Right lobe of liver (tissue), 6 donors: Measurements from ENCODE around the gene FCGR3A. TPM values are rescaled to one million over a fixed set of nuclear protein-coding genes. Genes with fewer than 3 reads are reported as not detected.
"Not testable (repeated sequence)": the region's sequence is repeated elsewhere in the genome, so short reads cannot be mapped to it uniquely, and the experiment has no call there.

Source experiments
- ATAC-seq, 4 donors: fragments of 200-7000 bp; cut with Tn5 transposase; one replicate each; pipeline ENCODE4 v1.9.1; 2020; ENCODE audit warnings: mild to moderate bottlenecking in 4 of 4, moderate library complexity in 4 of 4
- DNase-seq, 3 donors: peaks; one replicate each; pipeline ENCODE4 v3.0.0-alpha.2; 2020
- H3K27ac ChIP-seq, 3 donors: fragments of 200-600 bp; one replicate each; pipeline ENCODE4 v1.8.0; 2022
- H3K27me3 ChIP-seq, 2 donors: fragments of 200-600 bp; one replicate each; pipeline ENCODE4 v1.8.0; 2022
- H3K36me3 ChIP-seq, 4 donors: fragments of 200-600 bp; sonication (generic) in 1 of 4; one replicate each; pipeline versions ENCODE4 v1.5.1 to v1.8.0; 2017 to 2022; ENCODE audit warnings: control low read depth in 1 of 4
- H3K4me1 ChIP-seq, 4 donors: fragments of 200-600 bp; sonication (generic) in 1 of 4; one replicate each; pipeline versions ENCODE4 v1.5.1 to v1.8.0; 2017 to 2022; ENCODE audit warnings: control low read depth in 1 of 4
- H3K4me3 ChIP-seq, 3 donors: fragments of 200-600 bp; one replicate each; pipeline ENCODE4 v1.8.0; 2022
- H3K9me3 ChIP-seq, 4 donors: fragments of 200-600 bp; sonication (generic) in 1 of 4; one replicate each; pipeline versions ENCODE4 v1.5.1 to v1.8.0; 2017 to 2022; ENCODE audit warnings: control low read depth in 1 of 4
- POLR2A ChIP-seq: fragments of 450-650 bp; IDR thresholded peaks from one replicate; pipeline ENCODE4 v1.6.1; 2017; ENCODE audit warnings: antibody characterized with exemption, mild to moderate bottlenecking
- WGBS: methylation state at CpG from one replicate; pipeline ENCODE4 v1.1.6; 2018; ENCODE audit warnings: low coverage, low lambda C conversion rate; ENCODE audit not compliant: insufficient coverage; ENCODE audit errors: missing lambda C conversion rate; 5-methylcytosine and 5-hydroxymethylcytosine counted together
- intact Hi-C, 2 donors: fragments of 100-400 bp; cut with DNase I; formaldehyde crosslinking; loops; one replicate each; pipeline versions ENCODE4 v1.11.2 to v1.14.1; 2022
- long read RNA-seq: library from polyadenylated mRNA; unstranded; transcript quantifications from one replicate; pipeline ENCODE4 v2.0.0, GENCODE V29; 2019
- total RNA-seq, 6 experiments: library from RNA; depleted of rRNA in 2 of 6; stranded (reverse); fragments of >200 nt in 2 of 6; fragmentation: NEBNext Ultra II Directional in 3 of 6; extraction: Animal tissue kit (Norgen Biotek cat#: 25700) in 3 of 6; gene quantifications; one replicate each; pipeline versions ENCODE4 v1.1.0 to v1.2.4, GENCODE V29; 2016 to 2023
- TF ChIP-seq, protein P1 (sequence below), 4 donors: fragments of 200-600 bp in 3 of 4; fragments of 450-650 bp in 1 of 4; IDR thresholded peaks; one replicate each; pipeline versions ENCODE4 v1.5.1 to v1.8.0; 2016 to 2022; ENCODE audit warnings: antibody characterized with exemption in 4 of 4, mild to moderate bottlenecking in 2 of 4
- donor health status: DM: no; HTN: yes; CAD: no.
- donor health status: DM: no; HTN: no; CAD: no.
- donor health status: DM: no; HTN: no; CAD: no.
- donor health status: DM: no; HTN: yes; CAD: no.
- donor health status: DM: no; HTN: yes; CAD: no.

Gene FCGR3A
- total RNA-seq: 100 to 1,000 TPM in 1 of 6 experiments, 10 to 100 TPM in 5; 17.6 to 127 (median 31.2) TPM
- long read RNA-seq, transcript FCGR3A-202 (5 exons, 2,385 nt): major isoform, 7 of 12 reads
- long read RNA-seq, partial matches to known transcripts: 3 of 12 reads
- long read RNA-seq, other reads (novel, unspliced or antisense): 1 of 12 reads

DNA sequence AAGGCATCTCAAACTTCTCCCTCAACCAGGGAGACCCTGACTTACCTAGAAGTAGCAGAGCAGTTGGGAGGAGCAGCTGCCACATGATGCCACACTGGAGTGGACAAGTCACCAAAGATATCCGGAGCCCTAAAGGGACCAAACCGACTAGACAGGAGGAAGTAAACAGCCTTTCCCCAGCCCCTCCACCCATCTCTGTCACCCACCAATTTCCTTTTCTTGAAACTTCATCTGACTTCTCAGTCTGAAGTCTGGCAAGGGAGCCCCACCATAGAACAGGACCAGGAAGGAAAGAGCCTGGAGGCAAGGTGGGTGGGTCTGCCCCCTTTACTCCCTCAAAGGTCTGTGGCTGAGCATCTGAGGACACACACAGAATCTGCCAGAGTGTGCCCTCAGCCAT, at the start of gene FCGR3A:
TSS of gene FCGR3A (minus strand) at position 167 of the 400 bp plus-strand sequence. CDS start at position 85, 82 bp downstream.
- ATAC-seq: peak; percentile 6 to 32 (median 12)
- intact Hi-C loops: no loop called here

DNA sequence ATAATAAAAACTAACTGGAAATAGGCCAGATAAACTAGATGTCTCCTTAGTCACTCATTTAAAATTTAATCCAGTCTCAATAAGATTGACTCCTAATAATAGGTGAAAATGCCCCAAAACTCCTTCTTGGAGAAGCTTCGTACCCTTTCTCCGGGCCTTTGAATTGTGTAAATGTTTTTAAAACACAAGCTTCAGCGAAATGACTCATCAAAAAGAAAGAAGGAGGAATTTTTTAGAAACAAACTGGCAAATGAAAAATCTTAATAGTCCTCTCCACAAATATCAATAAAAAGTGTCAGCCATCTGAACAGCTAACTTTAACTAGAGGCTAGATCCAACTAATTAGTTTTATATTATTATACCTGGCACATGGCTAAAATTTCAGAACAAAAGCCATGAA, 47.5 kb upstream of the FCGR3A start:
- intact Hi-C loops, H3K4me1 ChIP-seq, ATAC-seq, DNase-seq, H3K27me3 ChIP-seq, H3K36me3 ChIP-seq, H3K9me3 ChIP-seq, H3K27ac ChIP-seq, H3K4me3 ChIP-seq: not testable (repeated sequence)
- 73% methylated on average over 3 of the region's 3 CpGs for WGBS

More for the DNA sequence above, at the start of gene FCGR3A:
- H3K4me1 ChIP-seq: peaks cover 0 to 3% (median 1%) of the 10 kb centered on the region in 4 donors
- H3K27ac ChIP-seq: peak within 1 kb of the TSS in 2 of 3 donors; percentile 29 to 38
- H3K27me3 ChIP-seq: no peaks in the 10 kb centered on the region
- no peaks in the 10 kb centered on the region for H3K36me3 ChIP-seq
- no peak for DNase-seq
- TF ChIP-seq POLR2A: no peak
- TF ChIP-seq, protein P1, sequence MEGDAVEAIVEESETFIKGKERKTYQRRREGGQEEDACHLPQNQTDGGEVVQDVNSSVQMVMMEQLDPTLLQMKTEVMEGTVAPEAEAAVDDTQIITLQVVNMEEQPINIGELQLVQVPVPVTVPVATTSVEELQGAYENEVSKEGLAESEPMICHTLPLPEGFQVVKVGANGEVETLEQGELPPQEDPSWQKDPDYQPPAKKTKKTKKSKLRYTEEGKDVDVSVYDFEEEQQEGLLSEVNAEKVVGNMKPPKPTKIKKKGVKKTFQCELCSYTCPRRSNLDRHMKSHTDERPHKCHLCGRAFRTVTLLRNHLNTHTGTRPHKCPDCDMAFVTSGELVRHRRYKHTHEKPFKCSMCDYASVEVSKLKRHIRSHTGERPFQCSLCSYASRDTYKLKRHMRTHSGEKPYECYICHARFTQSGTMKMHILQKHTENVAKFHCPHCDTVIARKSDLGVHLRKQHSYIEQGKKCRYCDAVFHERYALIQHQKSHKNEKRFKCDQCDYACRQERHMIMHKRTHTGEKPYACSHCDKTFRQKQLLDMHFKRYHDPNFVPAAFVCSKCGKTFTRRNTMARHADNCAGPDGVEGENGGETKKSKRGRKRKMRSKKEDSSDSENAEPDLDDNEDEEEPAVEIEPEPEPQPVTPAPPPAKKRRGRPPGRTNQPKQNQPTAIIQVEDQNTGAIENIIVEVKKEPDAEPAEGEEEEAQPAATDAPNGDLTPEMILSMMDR (IDR thresholded peaks at IDR 0.05): no peak
- no peaks in the 10 kb centered on the region for H3K9me3 ChIP-seq
- H3K4me3 ChIP-seq: peak within 1 kb of the TSS in 1 of 3 donors; percentile 13
- WGBS: 94% methylated on average over 2 of the region's 2 CpGs

DNA sequence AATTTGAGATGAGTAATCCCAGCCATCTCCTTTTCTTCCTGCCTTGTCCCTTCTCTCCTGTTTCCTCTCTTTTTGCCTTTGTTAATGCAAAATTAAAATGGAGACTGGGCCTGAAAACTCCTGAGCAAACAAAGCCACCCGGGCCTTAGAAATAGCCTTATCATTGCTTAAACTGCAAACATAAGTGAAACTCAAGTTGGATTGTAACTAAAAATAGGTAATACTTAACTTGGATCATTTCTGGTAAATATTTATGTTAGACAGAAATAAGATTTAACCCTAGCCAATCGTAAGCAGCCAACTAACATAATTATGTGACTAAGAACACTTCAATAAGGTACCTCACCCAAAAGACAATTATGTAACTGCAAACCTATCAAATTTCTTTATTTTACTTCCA, 46.0 kb upstream of the FCGR3A start:
- ATAC-seq: peak in 1 of 4 donors; percentile 8
- H3K4me3 ChIP-seq, H3K9me3 ChIP-seq, H3K4me1 ChIP-seq, DNase-seq, H3K27me3 ChIP-seq, intact Hi-C loops, H3K27ac ChIP-seq, H3K36me3 ChIP-seq: not testable (repeated sequence)
- WGBS: 17% methylated on average over 1 of the region's 2 CpGs

DNA sequence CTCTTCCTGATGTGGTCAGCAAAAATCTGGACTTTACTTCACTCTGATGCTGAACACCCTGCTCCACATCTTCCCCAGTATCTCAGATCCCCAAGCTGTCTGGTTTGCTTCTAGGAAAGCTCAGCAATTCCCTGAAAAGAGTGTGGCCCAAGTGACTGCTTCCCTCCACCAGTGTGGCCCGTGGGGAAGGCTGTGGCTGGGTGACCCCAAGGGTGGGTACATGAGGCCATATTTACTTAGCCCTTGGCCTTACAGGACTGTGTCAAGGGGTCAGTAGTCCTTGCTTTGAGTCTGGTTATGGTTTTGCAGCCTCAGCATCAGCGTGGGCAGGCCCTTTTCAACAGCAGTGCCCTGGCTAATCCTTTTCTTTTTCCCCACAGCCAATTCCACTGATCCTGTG, 45.6 kb upstream of the FCGR3A start:
- H3K27ac ChIP-seq, H3K9me3 ChIP-seq, DNase-seq, H3K4me1 ChIP-seq, H3K4me3 ChIP-seq, intact Hi-C loops, H3K27me3 ChIP-seq, H3K36me3 ChIP-seq: not testable (repeated sequence)
- 17% methylated on average over 1 of the region's 2 CpGs for WGBS
- peak in 3 of 4 donors; percentile 29 to 43 (median 32) for ATAC-seq

DNA sequence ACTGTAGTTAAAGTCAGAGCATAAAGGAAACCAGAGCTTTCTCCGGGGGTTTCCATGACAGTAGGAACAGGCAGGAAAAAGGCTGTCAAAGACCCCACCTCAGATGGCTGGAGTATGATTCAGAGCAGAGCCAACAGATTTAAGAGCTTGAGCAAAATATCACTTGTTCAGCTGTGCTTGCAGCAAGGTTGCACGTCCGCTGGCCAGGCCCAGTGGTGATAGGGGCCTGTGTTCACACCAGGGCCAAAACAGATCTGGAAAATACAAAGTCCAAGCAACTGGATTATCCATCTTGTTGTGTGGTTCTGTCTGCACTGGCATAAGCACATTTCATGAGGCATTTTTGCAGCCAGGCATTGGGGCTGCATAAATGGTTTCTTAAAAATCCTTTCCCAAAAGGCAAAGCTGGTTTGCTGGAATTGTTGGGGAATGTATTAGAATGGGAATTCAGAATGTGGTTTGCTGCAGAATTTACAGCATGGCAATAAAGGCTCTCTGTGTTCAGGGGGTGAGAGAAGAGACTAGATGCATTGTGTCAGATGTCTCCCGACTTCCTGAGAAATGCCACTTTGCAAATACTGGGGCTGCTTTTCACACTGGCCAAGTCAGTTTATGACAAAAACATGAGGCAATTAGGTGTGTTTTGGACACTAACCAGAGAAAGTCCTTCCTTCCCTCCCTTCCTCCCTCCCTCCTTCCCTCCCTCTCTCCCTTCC, 44.8 kb upstream of the FCGR3A start:
- H3K4me1 ChIP-seq, H3K4me3 ChIP-seq, H3K9me3 ChIP-seq, H3K27me3 ChIP-seq, H3K36me3 ChIP-seq, H3K27ac ChIP-seq, intact Hi-C loops: not testable (repeated sequence)
- peak in 2 of 4 donors; percentile 32 to 37 for ATAC-seq
- DNase-seq: peak in 1 of 3 donors; percentile 28
- WGBS: 33% methylated on average over 1 of the region's 4 CpGs

DNA sequence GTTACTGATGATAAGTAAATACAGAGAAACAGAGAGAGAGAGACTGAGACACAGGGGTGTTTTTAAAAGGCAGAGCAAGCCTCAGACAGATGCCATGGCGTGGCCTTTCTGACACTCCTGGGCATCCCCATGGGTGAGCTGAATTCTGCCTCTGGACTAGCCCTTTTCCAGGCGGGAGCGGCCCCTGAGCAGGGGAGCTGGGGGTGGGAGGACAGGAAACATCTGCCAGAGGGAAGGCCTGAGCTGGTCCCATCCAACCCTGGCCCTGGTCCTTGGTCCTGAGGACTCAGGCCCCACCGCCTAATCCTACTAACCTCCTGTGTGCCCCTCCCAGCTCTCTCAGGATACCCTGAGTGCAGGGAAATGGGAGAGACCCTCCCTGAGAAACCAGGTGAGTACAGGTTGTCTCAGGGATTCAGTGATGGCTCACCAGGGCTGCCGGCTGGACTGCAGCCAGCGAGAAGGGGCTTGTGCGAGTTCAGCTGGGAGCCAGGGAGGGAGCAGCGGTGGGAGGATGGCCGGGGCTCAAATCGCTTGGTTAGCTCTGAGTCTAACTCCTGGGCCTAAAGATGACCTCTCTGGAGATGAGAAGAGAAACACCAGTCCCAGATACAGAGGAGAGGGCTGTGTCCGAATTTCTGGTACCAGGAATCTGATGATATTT, 43.6 kb upstream of the FCGR3A start:
- H3K27ac ChIP-seq, intact Hi-C loops, H3K9me3 ChIP-seq, H3K4me1 ChIP-seq, H3K36me3 ChIP-seq, ATAC-seq, H3K4me3 ChIP-seq, H3K27me3 ChIP-seq: not testable (repeated sequence)
- peak in 1 of 3 donors; percentile 42 for DNase-seq
- 80% methylated on average over 1 of the region's 11 CpGs for WGBS

DNA sequence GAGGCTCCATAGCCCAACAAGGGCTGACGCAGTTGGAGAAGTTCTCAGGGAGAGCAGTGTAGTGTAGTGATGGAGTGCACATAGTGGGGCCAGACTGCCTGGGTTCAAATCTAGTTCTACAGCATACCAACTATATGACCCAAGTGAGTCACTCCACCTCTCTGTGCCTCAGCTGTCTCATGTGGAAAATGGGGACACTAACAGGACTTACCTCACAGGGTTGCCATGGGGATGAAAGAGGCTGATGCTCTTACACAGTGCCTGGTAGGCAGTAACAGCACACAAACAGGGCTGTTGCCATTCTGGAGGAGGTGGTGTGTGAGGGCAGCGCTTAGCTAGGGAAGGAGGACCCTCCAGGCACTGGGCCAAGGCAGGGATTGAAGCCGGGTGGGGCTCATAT, 43.0 kb upstream of the FCGR3A start:
- 75% methylated on average over 1 of the region's 3 CpGs for WGBS
- DNase-seq, H3K4me3 ChIP-seq, ATAC-seq, H3K9me3 ChIP-seq, H3K36me3 ChIP-seq, intact Hi-C loops, H3K27ac ChIP-seq, H3K4me1 ChIP-seq, H3K27me3 ChIP-seq: not testable (repeated sequence)

DNA sequence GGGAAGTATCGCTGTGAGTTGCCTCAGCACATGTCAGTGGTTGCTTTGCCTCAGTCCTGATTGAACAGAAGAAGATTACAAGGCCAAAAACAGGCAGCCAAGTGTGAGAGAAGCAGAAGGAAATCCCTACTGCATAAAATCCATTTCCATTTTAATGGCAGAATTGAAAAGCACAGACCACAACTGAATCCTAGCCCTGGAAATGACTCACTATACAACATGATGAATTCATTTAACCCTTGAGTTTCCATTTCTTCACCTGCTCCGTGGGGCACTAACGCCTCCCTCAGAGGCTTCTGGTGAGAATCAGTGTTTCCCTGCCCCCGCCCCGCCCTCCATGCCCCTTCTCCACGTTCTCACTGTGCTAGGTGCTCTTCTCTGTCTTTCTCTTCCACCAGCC, 40.3 kb upstream of the FCGR3A start:
- DNase-seq, ATAC-seq, H3K27me3 ChIP-seq, intact Hi-C loops, H3K27ac ChIP-seq, H3K4me3 ChIP-seq, H3K36me3 ChIP-seq, H3K4me1 ChIP-seq, H3K9me3 ChIP-seq: not testable (repeated sequence)
- 80% methylated on average over 1 of the region's 6 CpGs for WGBS

DNA sequence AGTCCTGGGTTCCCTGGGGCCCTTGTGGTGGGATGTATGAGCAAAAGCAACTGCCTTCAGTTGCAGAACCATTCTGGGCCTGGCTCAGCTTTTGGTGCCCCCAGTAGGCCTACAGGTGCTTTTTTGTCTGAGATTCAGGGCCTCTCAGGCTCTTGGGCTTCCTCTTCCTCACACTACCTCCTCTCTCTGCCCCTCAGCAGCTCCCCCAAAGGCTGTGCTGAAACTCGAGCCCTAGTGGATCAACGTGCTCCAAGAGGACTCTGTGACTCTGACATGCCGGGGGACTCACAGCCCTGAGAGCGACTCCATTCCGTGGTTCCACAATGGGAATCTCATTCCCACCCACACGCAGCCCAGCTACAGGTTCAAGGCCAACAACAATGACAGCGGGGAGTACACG, 39.7 kb upstream of the FCGR3A start:
- ATAC-seq, intact Hi-C loops, H3K4me3 ChIP-seq, H3K27ac ChIP-seq, H3K27me3 ChIP-seq, DNase-seq, H3K4me1 ChIP-seq, H3K9me3 ChIP-seq, H3K36me3 ChIP-seq: not testable (repeated sequence)
- 96% methylated on average over 4 of the region's 8 CpGs for WGBS

DNA sequence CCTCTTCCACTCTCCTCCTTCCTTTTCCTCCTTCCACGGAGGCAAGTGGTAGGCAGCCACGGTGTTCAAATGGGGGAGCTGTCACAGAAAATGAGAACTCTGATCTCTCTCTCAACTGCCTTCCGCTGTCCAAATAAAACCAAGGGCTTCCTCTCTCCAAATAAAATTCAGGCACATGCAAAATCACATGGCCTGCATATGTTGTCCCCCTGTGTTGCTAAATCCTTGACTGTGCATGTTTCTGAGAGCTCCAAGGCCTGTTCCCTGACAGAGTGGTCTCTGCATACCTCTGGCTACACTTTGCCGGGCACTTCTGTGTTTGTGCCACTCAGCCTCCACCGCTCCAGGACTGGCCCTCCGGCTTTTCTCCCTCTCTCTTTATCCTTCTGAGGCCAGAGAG, 39.0 kb upstream of the FCGR3A start:
- not testable (repeated sequence) for H3K27ac ChIP-seq, DNase-seq
- WGBS: no CpG with 5 or more reads among the region's 6 CpGs

More for the DNA sequence above, 39.0 kb upstream of the FCGR3A start:
- H3K9me3 ChIP-seq, H3K27me3 ChIP-seq, H3K36me3 ChIP-seq, H3K4me3 ChIP-seq, H3K4me1 ChIP-seq, intact Hi-C loops: not testable (repeated sequence)
- peak in 3 of 4 donors; percentile 9 to 55 (median 34) for ATAC-seq
